Fibroblast of the aortic adventitia (primary cell): ENCODE results near the gene FMNL3. TPM values are rescaled to one million over a fixed set of nuclear protein-coding genes. Genes with fewer than 3 reads are reported as not detected.

Experiments used
- DNase-seq: peaks from one replicate; pipeline ENCODE4 v3.0.0-alpha.2; 2010; ENCODE audit warnings: low read depth
- H3K4me3 ChIP-seq: 2 replicates; pipeline ENCODE4 v1.5.1; 2011; ENCODE audit warnings: low read depth, mild to moderate bottlenecking, control low read depth, low read length, moderate library complexity
- total RNA-seq: library from RNA; depleted of rRNA; stranded (reverse); fragments of >200 nt; gene quantifications from 2 replicates; pipeline ENCODE4 v1.2.3, GENCODE V29; 2012; ENCODE audit warnings: low replicate concordance
- TF ChIP-seq, protein P1 (sequence below): IDR thresholded peaks from 2 replicates; pipeline ENCODE4 v1.5.1; 2011; ENCODE audit warnings: mild to moderate bottlenecking, low read length, control low read depth, inconsistent platforms; ENCODE audit not compliant: insufficient read depth

The FMNL3 gene
- total RNA-seq, 1 donor: 20.8 TPM

DNA sequence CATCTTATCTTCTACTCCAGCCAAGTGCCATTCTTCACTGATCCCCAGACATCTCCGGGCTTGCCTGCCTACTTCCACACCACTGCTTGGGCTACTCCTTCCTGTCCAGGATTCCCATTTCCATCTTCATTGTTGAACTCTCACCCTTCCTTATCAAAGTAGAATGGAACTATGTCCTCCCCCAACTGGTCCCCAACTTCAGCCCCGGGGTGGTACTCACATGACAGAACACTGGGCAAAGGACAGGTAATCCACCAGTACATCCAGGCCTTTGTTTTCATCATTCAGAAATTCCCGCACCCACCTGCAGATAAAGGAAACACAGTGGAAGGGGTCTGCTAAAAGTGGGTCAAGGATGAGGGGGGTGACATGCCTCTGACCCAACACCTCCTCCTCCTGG is 45.5 kb downstream of the FMNL3 start:
- H3K4me3 ChIP-seq: no peak overlapping the region
- no peak for DNase-seq
- TF ChIP-seq, protein P1, sequence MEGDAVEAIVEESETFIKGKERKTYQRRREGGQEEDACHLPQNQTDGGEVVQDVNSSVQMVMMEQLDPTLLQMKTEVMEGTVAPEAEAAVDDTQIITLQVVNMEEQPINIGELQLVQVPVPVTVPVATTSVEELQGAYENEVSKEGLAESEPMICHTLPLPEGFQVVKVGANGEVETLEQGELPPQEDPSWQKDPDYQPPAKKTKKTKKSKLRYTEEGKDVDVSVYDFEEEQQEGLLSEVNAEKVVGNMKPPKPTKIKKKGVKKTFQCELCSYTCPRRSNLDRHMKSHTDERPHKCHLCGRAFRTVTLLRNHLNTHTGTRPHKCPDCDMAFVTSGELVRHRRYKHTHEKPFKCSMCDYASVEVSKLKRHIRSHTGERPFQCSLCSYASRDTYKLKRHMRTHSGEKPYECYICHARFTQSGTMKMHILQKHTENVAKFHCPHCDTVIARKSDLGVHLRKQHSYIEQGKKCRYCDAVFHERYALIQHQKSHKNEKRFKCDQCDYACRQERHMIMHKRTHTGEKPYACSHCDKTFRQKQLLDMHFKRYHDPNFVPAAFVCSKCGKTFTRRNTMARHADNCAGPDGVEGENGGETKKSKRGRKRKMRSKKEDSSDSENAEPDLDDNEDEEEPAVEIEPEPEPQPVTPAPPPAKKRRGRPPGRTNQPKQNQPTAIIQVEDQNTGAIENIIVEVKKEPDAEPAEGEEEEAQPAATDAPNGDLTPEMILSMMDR: no peak

DNA sequence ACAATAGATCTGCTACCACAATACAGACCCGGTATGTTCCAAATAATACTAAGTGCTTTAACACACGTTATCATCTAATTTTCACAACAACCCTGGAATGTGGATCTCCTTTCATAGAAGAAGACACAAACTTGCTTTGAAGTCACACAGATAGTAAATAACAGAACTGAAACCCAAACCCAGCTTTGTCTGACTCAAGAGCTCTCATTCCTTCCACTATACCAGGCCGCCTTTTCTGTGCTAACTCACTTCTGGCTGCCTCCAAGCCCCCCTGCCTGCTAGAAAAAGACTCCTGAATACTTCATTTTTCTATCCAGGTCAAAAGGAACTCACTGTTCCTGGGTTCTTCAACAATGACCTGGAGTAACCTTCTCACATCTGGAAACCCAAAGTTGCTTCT is 46.0 kb downstream of the FMNL3 start:
- TF ChIP-seq, protein P1: no peak
- H3K4me3 ChIP-seq: no peak overlapping the region
- DNase-seq: no peak

DNA sequence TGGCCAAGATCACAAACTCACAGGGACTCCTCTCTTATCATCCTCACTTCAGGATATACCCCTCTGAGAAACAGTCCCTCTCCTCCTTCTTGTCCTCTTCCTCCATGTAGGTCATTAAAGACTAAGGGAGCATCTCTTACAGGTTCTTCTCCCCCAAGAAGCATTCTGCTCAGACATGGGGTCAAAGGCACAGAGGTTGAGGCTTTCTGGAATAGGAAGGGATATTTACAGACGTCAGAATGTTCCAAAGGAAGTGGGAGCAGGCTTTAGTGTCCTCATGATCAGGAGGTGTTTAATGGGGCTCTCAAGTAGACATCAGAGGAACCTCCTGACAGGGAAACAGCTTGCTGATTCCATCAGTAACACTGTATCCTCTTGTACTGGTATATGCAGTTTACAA is 47.5 kb downstream of the FMNL3 start:
- TF ChIP-seq, protein P1: no peak

DNA sequence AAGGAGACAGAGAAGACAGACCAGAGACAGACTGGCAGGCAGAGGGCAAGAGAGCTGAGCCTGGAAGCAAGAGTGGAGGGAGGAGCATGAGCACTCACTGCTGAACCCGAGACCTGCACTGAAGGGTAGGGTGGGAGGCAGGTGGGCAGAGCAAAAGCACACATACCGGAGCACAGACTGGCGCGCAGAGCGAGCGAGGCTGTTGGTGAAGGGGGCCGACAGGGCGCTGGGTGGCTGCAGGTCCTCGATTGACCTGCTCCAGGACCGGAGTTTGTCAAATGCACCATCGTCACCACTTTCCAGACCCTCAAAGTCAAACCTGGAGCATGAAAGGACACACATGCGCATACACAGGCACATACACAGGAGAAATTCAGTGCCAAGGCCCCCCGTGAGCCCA is 48.9 kb downstream of the FMNL3 start:
- TF ChIP-seq, protein P1: no peak
- H3K4me3 ChIP-seq: no peak overlapping the region
- DNase-seq: no peak

More for the DNA sequence above, 47.5 kb downstream of the FMNL3 start:
- DNase-seq: no peak
- no peak overlapping the region for H3K4me3 ChIP-seq

DNA sequence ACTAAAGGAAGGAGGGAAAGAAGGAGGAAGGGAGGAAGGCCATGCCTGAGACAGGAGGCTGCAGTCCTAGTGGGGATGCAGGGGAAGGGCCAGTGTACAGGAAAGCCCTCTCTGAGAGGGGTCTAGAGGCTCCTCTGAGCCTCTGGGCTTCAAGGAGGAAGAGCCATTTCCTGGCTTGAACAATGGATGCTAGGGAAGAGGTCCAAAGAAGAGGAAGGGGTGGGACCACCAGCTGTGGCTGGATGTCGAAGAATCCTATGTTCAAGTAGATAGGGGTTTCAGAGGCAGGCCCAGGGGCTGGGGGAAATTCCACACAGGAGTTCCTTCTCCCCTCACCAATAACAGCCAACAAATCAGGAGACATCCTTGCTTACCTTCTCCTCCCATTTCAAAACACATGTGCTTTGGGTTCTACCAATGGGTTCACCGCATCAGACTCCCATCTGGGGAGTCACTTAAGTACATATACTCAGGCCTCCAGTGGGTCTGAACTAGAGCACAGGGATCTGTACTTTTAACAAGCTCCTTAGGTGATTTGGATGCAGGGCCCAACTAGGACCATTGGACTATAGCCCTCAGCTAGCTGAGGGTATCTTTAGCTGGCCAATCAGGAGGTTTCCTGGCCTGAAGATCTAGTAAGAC is 51.5 kb downstream of the FMNL3 start:
- no peak for DNase-seq
- no peak overlapping the region for H3K4me3 ChIP-seq
- TF ChIP-seq, protein P1: no peak

DNA sequence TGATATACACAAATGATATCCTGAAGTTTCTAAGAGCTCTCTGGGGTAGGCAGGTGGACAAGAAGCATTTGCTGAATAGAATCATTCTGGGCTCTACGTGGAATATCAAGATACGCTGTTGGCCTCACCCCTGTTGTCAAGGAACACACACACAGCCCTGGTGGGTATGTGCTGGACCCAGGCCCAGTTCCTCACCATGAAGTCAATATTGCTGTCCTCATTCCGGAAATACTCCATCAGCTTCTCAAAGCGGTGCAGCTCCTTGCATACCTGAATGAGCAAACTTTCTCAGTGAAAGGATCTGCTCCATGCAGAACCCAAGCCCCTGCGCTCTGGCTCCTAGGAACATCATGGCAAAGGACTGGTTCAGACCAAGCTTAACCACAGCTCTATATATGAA is 52.5 kb downstream of the FMNL3 start:
- TF ChIP-seq, protein P1: no peak
- H3K4me3 ChIP-seq: no peak overlapping the region
- no peak for DNase-seq
